ENCODE results near the gene FANCC. TPM values are rescaled to one million over a fixed set of nuclear protein-coding genes. Genes with fewer than 3 reads are reported as not detected.

The FANCC gene
- total RNA-seq, 1 experiment from 2014 or later: 25.3 TPM

- TF ChIP-seq EZH2 (IDR thresholded peaks at IDR 0.05; ENCODE audit: borderline replicate concordance, low read depth, low read length, poor library complexity, severe bottlenecking) (no peak), CTCF (conservative IDR thresholded peaks at IDR 0.05; ENCODE audit: low read depth, low read length) (no peak)
- no TSS peak for BruUV-seq (replicated peaks)
- Histone ChIP-seq H3K9me3 (ENCODE audit: low read depth, low read length, poor library complexity, severe bottlenecking) (no peaks in the 10 kb centered on the region), H3K4me3 (ENCODE audit: low read depth, low read length, poor library complexity, severe bottlenecking) (no peak overlapping the region), H3K27ac (ENCODE audit: low read depth, low read length, poor library complexity, severe bottlenecking) (no peak overlapping the region), H3K4me1 (ENCODE audit: insufficient read depth, low read length, poor library complexity, severe bottlenecking) (no peaks in the 10 kb centered on the region), H3K36me3 (ENCODE audit: insufficient read depth, low read length, poor library complexity, severe bottlenecking) (no peaks in the 10 kb centered on the region), H3K27me3 (replicated peaks; ENCODE audit: insufficient read depth, low read depth, low read length, poor library complexity) (no peaks in the 10 kb centered on the region)
- ChIA-PET CTCF (no interaction called here), POLR2A (ENCODE audit: low non-redundant PET) (no interaction called here)
- no peak for DNase-seq (ENCODE audit: low spot score)
- intact Hi-C loops (cut with micrococcal nuclease; ENCODE audit: unreplicated experiment): no loop called here
Measured at GRCh38 chr9:95142315-95142714, 175.2 kb downstream of the FANCC start.

- Histone ChIP-seq H3K4me3 (ENCODE audit: low read depth, low read length, poor library complexity, severe bottlenecking) (no peak overlapping the region), H3K27me3 (replicated peaks; ENCODE audit: insufficient read depth, low read depth, low read length, poor library complexity) (no peaks in the 10 kb centered on the region), H3K36me3 (ENCODE audit: insufficient read depth, low read length, poor library complexity, severe bottlenecking) (no peaks in the 10 kb centered on the region), H3K4me1 (ENCODE audit: insufficient read depth, low read length, poor library complexity, severe bottlenecking) (no peaks in the 10 kb centered on the region), H3K9me3 (ENCODE audit: low read depth, low read length, poor library complexity, severe bottlenecking) (no peaks in the 10 kb centered on the region), H3K27ac (ENCODE audit: low read depth, low read length, poor library complexity, severe bottlenecking) (no peak overlapping the region)
- no TSS peak for BruUV-seq (replicated peaks)
- TF ChIP-seq EZH2 (IDR thresholded peaks at IDR 0.05; ENCODE audit: borderline replicate concordance, low read depth, low read length, poor library complexity, severe bottlenecking): no peak
- TF ChIP-seq CTCF (conservative IDR thresholded peaks at IDR 0.05; ENCODE audit: low read depth, low read length): no peak
- ChIA-PET POLR2A (ENCODE audit: low non-redundant PET) (no interaction called here), CTCF (no interaction called here)
- DNase-seq (ENCODE audit: low spot score): no peak
- intact Hi-C loops (cut with micrococcal nuclease; ENCODE audit: unreplicated experiment): no loop called here
Measured at GRCh38 chr9:95140821-95141220, 176.7 kb downstream of the FANCC start.

- TF ChIP-seq CTCF (conservative IDR thresholded peaks at IDR 0.05; ENCODE audit: low read depth, low read length) (no peak), EZH2 (IDR thresholded peaks at IDR 0.05; ENCODE audit: borderline replicate concordance, low read depth, low read length, poor library complexity, severe bottlenecking) (no peak)
- no TSS peak for BruUV-seq (replicated peaks)
- POLR2A ChIA-PET (ENCODE audit: low non-redundant PET): no interaction called here
Measured at GRCh38 chr9:95139126-95139525, 178.4 kb downstream of the FANCC start.

More at GRCh38 chr9:95139126-95139525, 178.4 kb downstream of the FANCC start:
- H3K4me1 ChIP-seq (ENCODE audit: insufficient read depth, low read length, poor library complexity, severe bottlenecking): no peaks in the 10 kb centered on the region
- CTCF ChIA-PET: no interaction called here
- H3K27me3 ChIP-seq (replicated peaks; ENCODE audit: insufficient read depth, low read depth, low read length, poor library complexity): no peaks in the 10 kb centered on the region
- no peaks in the 10 kb centered on the region for H3K9me3 ChIP-seq (ENCODE audit: low read depth, low read length, poor library complexity, severe bottlenecking)
- no peak for DNase-seq (ENCODE audit: low spot score)
- intact Hi-C loops (cut with micrococcal nuclease; ENCODE audit: unreplicated experiment): no loop called here
- H3K36me3 ChIP-seq (ENCODE audit: insufficient read depth, low read length, poor library complexity, severe bottlenecking): no peaks in the 10 kb centered on the region
- no peak overlapping the region for H3K4me3 ChIP-seq (ENCODE audit: low read depth, low read length, poor library complexity, severe bottlenecking)
- H3K27ac ChIP-seq (ENCODE audit: low read depth, low read length, poor library complexity, severe bottlenecking): no peak overlapping the region
